Tibial nerve (tissue), 4 donors: ENCODE results near the gene WDR43.

Source experiments
- EP300 ChIP-seq, 2 donors: sonication (generic); formaldehyde crosslinking; IDR thresholded peaks; one replicate each; pipeline ENCODE4 v1.6.1; 2017; ENCODE audit warnings: antibody characterized with exemption in 2 of 2, mild to moderate bottlenecking in 1 of 2
- POLR2A ChIP-seq, 2 donors: fragments of 450-650 bp; IDR thresholded peaks; one replicate each; pipeline ENCODE4 v1.6.1; 2017; ENCODE audit warnings: antibody characterized with exemption in 2 of 2, mild to moderate bottlenecking in 2 of 2, moderate library complexity in 2 of 2
- TF ChIP-seq, protein P1 (sequence below), 5 experiments: fragments of 200-600 bp in 3 of 5; fragments of 450-650 bp in 2 of 5; sonication (generic) in 3 of 5; IDR thresholded peaks; one replicate each; pipeline ENCODE4 v1.5.1; 2016 to 2019; ENCODE audit warnings: antibody characterized with exemption in 5 of 5, mild to moderate bottlenecking in 3 of 5, moderate library complexity in 2 of 5

DNA sequence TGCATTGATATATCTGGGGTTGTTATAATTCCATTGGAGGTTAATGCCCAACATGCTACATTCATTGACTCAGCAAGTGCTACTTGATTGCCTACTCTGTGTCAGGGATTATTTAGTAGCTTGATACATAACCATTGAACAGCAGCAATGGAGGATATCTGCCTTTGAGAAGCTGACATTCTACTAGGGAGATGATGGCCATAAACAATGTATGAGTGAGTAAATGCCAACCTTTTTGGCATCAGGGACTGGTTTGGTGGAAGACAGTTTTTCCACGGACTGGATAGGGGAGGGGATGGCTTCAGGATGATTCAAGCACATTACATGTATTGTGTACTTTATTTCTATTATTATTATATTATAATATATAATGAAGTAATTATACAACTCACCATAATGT, 54.7 kb downstream of the WDR43 start:
- TF ChIP-seq, protein P1, sequence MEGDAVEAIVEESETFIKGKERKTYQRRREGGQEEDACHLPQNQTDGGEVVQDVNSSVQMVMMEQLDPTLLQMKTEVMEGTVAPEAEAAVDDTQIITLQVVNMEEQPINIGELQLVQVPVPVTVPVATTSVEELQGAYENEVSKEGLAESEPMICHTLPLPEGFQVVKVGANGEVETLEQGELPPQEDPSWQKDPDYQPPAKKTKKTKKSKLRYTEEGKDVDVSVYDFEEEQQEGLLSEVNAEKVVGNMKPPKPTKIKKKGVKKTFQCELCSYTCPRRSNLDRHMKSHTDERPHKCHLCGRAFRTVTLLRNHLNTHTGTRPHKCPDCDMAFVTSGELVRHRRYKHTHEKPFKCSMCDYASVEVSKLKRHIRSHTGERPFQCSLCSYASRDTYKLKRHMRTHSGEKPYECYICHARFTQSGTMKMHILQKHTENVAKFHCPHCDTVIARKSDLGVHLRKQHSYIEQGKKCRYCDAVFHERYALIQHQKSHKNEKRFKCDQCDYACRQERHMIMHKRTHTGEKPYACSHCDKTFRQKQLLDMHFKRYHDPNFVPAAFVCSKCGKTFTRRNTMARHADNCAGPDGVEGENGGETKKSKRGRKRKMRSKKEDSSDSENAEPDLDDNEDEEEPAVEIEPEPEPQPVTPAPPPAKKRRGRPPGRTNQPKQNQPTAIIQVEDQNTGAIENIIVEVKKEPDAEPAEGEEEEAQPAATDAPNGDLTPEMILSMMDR (IDR thresholded peaks at IDR 0.05) = no peak
- no peak for TF ChIP-seq POLR2A (IDR thresholded peaks at IDR 0.05)
- TF ChIP-seq EP300 (IDR thresholded peaks at IDR 0.05) = no peak
